IMR-90 (cell line): Measurements from ENCODE around the gene LOXL4. TPM values are rescaled to one million over a fixed set of nuclear protein-coding genes. Genes with fewer than 3 reads are reported as not detected.

Experiments
- ATAC-seq: fragments of 200-7000 bp; cut with Tn5 transposase; 2 replicates; pipeline ENCODE4 v1.9.1; 2020; ENCODE audit warnings: low read depth, mild to moderate bottlenecking, moderate library complexity
- BruUV-seq: library from RNA; stranded (reverse); fragments of 400-500 nt; replicated peaks from 2 replicates; lab custom pipeline; 2021; lab: Mats Ljungman, UMichigan
- CTCF ChIA-PET: fragments of 300-600 bp; formaldehyde crosslinking; extraction: SDS; loops from one replicate; lab custom pipeline; 2021; ENCODE audit warnings: antibody characterized with exemption; lab: Yijun Ruan, JAX
- POLR2A ChIA-PET: fragments of 300-600 bp; sonication (Branson Sonifier 250); formaldehyde crosslinking; loops from one replicate; lab custom pipeline; 2022; ENCODE audit warnings: antibody characterized with exemption; ENCODE audit not compliant: unreplicated experiment; lab: Charles Lee
- DNase-seq: peaks from one replicate; pipeline ENCODE4 v3.0.0; 2013
- H2AFZ ChIP-seq: replicated peaks from 2 replicates; pipeline ENCODE3; 2013; ENCODE audit warnings: low read length, mild to moderate bottlenecking; ENCODE audit not compliant: poor library complexity
- H2AK5ac ChIP-seq: 2 replicates; pipeline ENCODE4 v1.6.1; 2013; ENCODE audit warnings: low read depth, low read length, inconsistent platforms
- H2AK9ac ChIP-seq: replicated peaks from 2 replicates; pipeline ENCODE3; 2013; ENCODE audit warnings: mild to moderate bottlenecking, low read depth, low read length, moderate library complexity; ENCODE audit not compliant: poor library complexity
- H2BK120ac ChIP-seq: 2 replicates; pipeline ENCODE4 v1.6.1; 2013; ENCODE audit warnings: low read depth, low read length, inconsistent platforms
- H2BK15ac ChIP-seq: 3 replicates; pipeline ENCODE4 v1.6.1; 2013; ENCODE audit warnings: low read depth, low read length, inconsistent platforms
- H2BK20ac ChIP-seq: 2 replicates; pipeline ENCODE4 v1.6.1; 2013; ENCODE audit warnings: low read depth, mild to moderate bottlenecking, inconsistent platforms, low read length, moderate library complexity
- H2BK5ac ChIP-seq: 2 replicates; pipeline ENCODE4 v1.6.1; 2013; ENCODE audit warnings: mild to moderate bottlenecking, low read depth, low read length, inconsistent platforms; ENCODE audit not compliant: poor library complexity, severe bottlenecking
- H3K14ac ChIP-seq: replicated peaks from 2 replicates; pipeline ENCODE4 v1.6.1; 2013; ENCODE audit warnings: low read depth, low read length, inconsistent platforms
- H3K18ac ChIP-seq: 2 replicates; pipeline ENCODE4 v1.6.1; 2013; ENCODE audit warnings: low read depth, low read length, control low read depth
- H3K23ac ChIP-seq: 2 replicates; pipeline ENCODE4 v1.6.1; 2013; ENCODE audit warnings: low read depth, low read length, inconsistent platforms
- H3K27ac ChIP-seq: 2 replicates; pipeline ENCODE4 v1.5.1; 2013; ENCODE audit warnings: mild to moderate bottlenecking, control low read depth, low read length; ENCODE audit not compliant: insufficient read depth
- H3K27me3 ChIP-seq: 2 replicates; pipeline ENCODE4 v1.6.1; 2013; ENCODE audit warnings: low read length; ENCODE audit not compliant: control insufficient read depth, insufficient read depth
- H3K36me3 ChIP-seq: 2 replicates; pipeline ENCODE4 v1.6.1; 2013; ENCODE audit warnings: low read length, mixed read lengths; ENCODE audit not compliant: control insufficient read depth, insufficient read depth
- H3K4ac ChIP-seq: 2 replicates; pipeline ENCODE4 v1.6.1; 2013; ENCODE audit warnings: low read depth, low read length, inconsistent platforms
- H3K4me1 ChIP-seq: 2 replicates; pipeline ENCODE4 v1.6.1; 2013; ENCODE audit warnings: low read length, mixed read lengths; ENCODE audit not compliant: control insufficient read depth, insufficient read depth
- H3K4me2 ChIP-seq: 2 replicates; pipeline ENCODE4 v1.6.1; 2013; ENCODE audit warnings: low read depth, mild to moderate bottlenecking, control low read depth, low read length, moderate library complexity
- H3K4me3 ChIP-seq: 2 replicates; pipeline ENCODE4 v1.5.1; 2013; ENCODE audit warnings: low read depth, mild to moderate bottlenecking, control low read depth, low read length, moderate library complexity; ENCODE audit not compliant: insufficient read depth
- H3K56ac ChIP-seq: 2 replicates; pipeline ENCODE4 v1.6.1; 2013; ENCODE audit warnings: low read length, inconsistent platforms; ENCODE audit not compliant: insufficient read depth; ENCODE audit errors: extremely low read depth
- H3K79me1 ChIP-seq, 2 experiments: 2 replicates each; pipeline ENCODE4 v1.6.1; 2013; ENCODE audit warnings: low read length in 2 of 2, inconsistent platforms in 1 of 2, low read depth in 1 of 2
- H3K9ac ChIP-seq: 2 replicates; pipeline ENCODE4 v1.6.1; 2013; ENCODE audit warnings: low read depth, low read length, control low read depth
- H3K9me1 ChIP-seq: 2 replicates; pipeline ENCODE4 v1.6.1; 2013; ENCODE audit warnings: low read length, inconsistent platforms; ENCODE audit not compliant: insufficient read depth
- H3K9me3 ChIP-seq: 2 replicates; pipeline ENCODE4 v1.6.1; 2013; ENCODE audit warnings: low read length; ENCODE audit not compliant: control insufficient read depth, insufficient read depth
- H4K20me1 ChIP-seq: 2 replicates; pipeline ENCODE4 v1.6.1; 2013; ENCODE audit warnings: low read length, inconsistent platforms; ENCODE audit not compliant: insufficient read depth
- H4K5ac ChIP-seq: 2 replicates; pipeline ENCODE4 v1.6.1; 2013; ENCODE audit warnings: mild to moderate bottlenecking, low read depth, low read length, control low read depth
- H4K8ac ChIP-seq, 2 experiments: 2 replicates each; pipeline ENCODE4 v1.6.1; 2013; ENCODE audit warnings: low read depth in 2 of 2, low read length in 2 of 2, control low read depth in 1 of 2, inconsistent platforms in 1 of 2
- H4K91ac ChIP-seq: 2 replicates; pipeline ENCODE4 v1.6.1; 2013; ENCODE audit warnings: low read depth, low read length, inconsistent platforms; ENCODE audit not compliant: insufficient read depth
- CEBPB ChIP-seq: IDR thresholded peaks from 2 replicates; pipeline ENCODE4 v1.6.1; 2012; ENCODE audit warnings: low read depth, low read length, improper control_type of control experiment
- CHD1 ChIP-seq: IDR thresholded peaks from 2 replicates; pipeline ENCODE4 v1.6.1; 2012; ENCODE audit warnings: low read depth, low read length, improper control_type of control experiment
- RFX5 ChIP-seq: IDR thresholded peaks from 2 replicates; pipeline ENCODE4 v1.8.0; 2012; ENCODE audit warnings: low read depth, mild to moderate bottlenecking, low read length, moderate library complexity
- WGBS, 2 experiments: methylation state at CpG; one replicate each; pipeline versions ENCODE4 v1.1.5 to v1.1.7; 2013; ENCODE audit warnings: missing lambda C conversion rate in 2 of 2; ENCODE audit not compliant: insufficient read length in 1 of 2; ENCODE audit errors: extremely low coverage in 2 of 2; 5-methylcytosine and 5-hydroxymethylcytosine counted together
- dilution Hi-C: fragments of 300-500 bp; cut with HindIII; formaldehyde crosslinking; loops from one replicate; pipeline ENCODE4 v1.14.3; 2018; ENCODE audit warnings: low sequenced_read_pairs; ENCODE audit not compliant: unreplicated experiment
- in situ Hi-C: fragments of 300-500 bp; cut with MboI; formaldehyde crosslinking; loops from 3 replicates; pipeline ENCODE4 v1.14.3; 2019; ENCODE audit warnings: low sequenced_read_pairs, inconsistent platforms, mixed read lengths
- intact Hi-C: fragments of 100-400 bp; cut with micrococcal nuclease; formaldehyde crosslinking; loops from 2 replicates; pipeline ENCODE4 v1.10.0; 2022
- polyA plus RNA-seq, 3 experiments: library from polyadenylated mRNA; depleted of rRNA; stranded (reverse); fragments of >200 nt; gene quantifications; 2 replicates each; pipeline ENCODE4 v1.2.3, GENCODE V29; 2012; ENCODE audit warnings: low replicate concordance in 1 of 3
- total RNA-seq: library from RNA; depleted of rRNA; stranded (reverse); fragments of >200 nt; gene quantifications from 2 replicates; pipeline ENCODE4 v1.2.3, GENCODE V29; 2012

LOXL4 gene
- total and polyA plus RNA-seq, 2 of the 4 experiments (the other 2 are of a cell fraction), result 20.8 to 26.7 TPM

DNA sequence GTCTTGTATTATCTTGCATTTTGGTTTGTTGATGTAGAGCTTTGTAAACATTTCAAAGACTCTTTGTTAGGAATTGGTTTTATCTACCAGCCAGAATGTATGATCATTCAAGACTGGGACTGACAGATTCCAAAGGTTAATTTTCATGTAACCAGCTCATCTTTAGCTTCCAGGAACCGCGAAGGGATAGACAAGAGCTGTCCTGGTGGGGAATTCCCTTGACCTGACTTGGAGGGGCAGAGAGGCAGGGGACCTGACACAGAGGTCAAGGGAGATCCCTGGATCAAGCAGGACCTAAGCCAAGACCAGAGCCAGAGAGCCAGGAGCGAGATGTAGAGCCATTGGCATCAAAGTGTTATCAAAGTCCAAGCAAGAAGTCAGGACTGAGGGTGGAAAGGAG, 6.6 kb upstream of the LOXL4 start:
- Histone ChIP-seq H3K4ac (no peak overlapping the region), H3K4me1 (peaks cover 4% of the 10 kb centered on the region), H3K4me2 (no peak overlapping the region), H3K27ac (no peak overlapping the region), H3K27me3 (peaks cover 12% of the 10 kb centered on the region), H3K9me1 (peaks cover 4% of the 10 kb centered on the region), H4K5ac (no peak overlapping the region), H3K23ac (no peak overlapping the region), H2BK120ac (no peak overlapping the region), H3K14ac (no peak overlapping the region), H2AK5ac (no peak overlapping the region), H3K56ac (no peak overlapping the region), H3K9me3 (no peaks in the 10 kb centered on the region; the same call in 1 of the 2 replicates), H2BK15ac (no peak overlapping the region), H3K79me1 (no peaks in the 10 kb centered on the region), H2AK9ac (no peak overlapping the region), H3K9ac (no peak overlapping the region), H4K20me1 (no peaks in the 10 kb centered on the region), H2BK20ac (no peak overlapping the region), H3K36me3 (no peaks in the 10 kb centered on the region), H3K18ac (no peak overlapping the region), H3K4me3 (no peak overlapping the region), H4K8ac (no peak overlapping the region), H4K91ac (no peak overlapping the region), H2AFZ (no peak overlapping the region), H2BK5ac (no peak overlapping the region)
- BruUV-seq, result no TSS peak
- intact Hi-C loops, result no loop called here
- POLR2A ChIA-PET, result no interaction called here
- ATAC-seq (no peak), DNase-seq (no peak)
- CTCF ChIA-PET, result no interaction called here
- TF ChIP-seq CEBPB, result no peak
- no peak for TF ChIP-seq CHD1
- no peak for TF ChIP-seq RFX5
- dilution Hi-C loops, result no loop called here
- 77% methylated on average over 3 of the region's 3 CpGs; no CpG with 5 or more reads in 1 of the 2 experiments for WGBS, 2 experiments
- in situ Hi-C loops, result no loop called here
